SK-N-SH (cell line): Measurements from ENCODE around the gene MYOD1. TPM values are rescaled to one million over a fixed set of nuclear protein-coding genes. Genes with fewer than 3 reads are reported as not detected.

Experiments used
- CTCF ChIA-PET: fragments of 300-600, 350-600 bp; formaldehyde crosslinking; extraction: SDS; loops from one replicate; lab custom pipeline; 2021; lab: Yijun Ruan, JAX
- POLR2A ChIA-PET: fragments of 350-600 bp; sonication (Branson Sonifier 250); formaldehyde crosslinking; extraction: SDS; loops from one replicate; lab custom pipeline; 2020; ENCODE audit warnings: antibody characterized with exemption, inconsistent platforms; lab: Yijun Ruan, JAX
- DNase-seq: peaks from one replicate; pipeline ENCODE4 v3.0.0; 2012
- H2AFZ ChIP-seq: fragments of 200-600 bp; sonication (generic); 2 replicates; pipeline ENCODE4 v1.8.1; 2016; ENCODE audit warnings: antibody characterized with exemption, mild to moderate bottlenecking, low read depth
- H3F3A ChIP-seq: fragments of 200-600 bp; sonication (generic); replicated peaks from 2 replicates; pipeline ENCODE3; 2016; ENCODE audit warnings: antibody characterized with exemption, mild to moderate bottlenecking; ENCODE audit not compliant: insufficient read depth
- H3K27ac ChIP-seq, 2 experiments: fragments of 200-500 bp in 1 of 2; fragments of 200-600 bp in 1 of 2; sonication (Bioruptor generic) in 1 of 2; sonication (generic), shearing (Covaris generic) in 1 of 2; 2 replicates each; pipeline versions ENCODE4 v1.5.1 to v1.6.1; 2014 to 2016; ENCODE audit warnings: low read depth in 2 of 2, inconsistent platforms in 1 of 2, low read length in 1 of 2, mild to moderate bottlenecking in 1 of 2, mixed read lengths in 1 of 2
- H3K27me3 ChIP-seq: fragments of 200-600 bp; sonication (generic), shearing (Covaris generic); 2 replicates; pipeline ENCODE4 v1.6.1; 2016; ENCODE audit warnings: mixed run types; ENCODE audit not compliant: insufficient read depth
- H3K36me3 ChIP-seq, 2 experiments: fragments of 200-500 bp in 1 of 2; fragments of 200-600 bp in 1 of 2; sonication (Bioruptor generic) in 1 of 2; sonication (generic) in 1 of 2; replicated peaks in 1 of 2; 2 replicates each; pipeline versions ENCODE3 to v1.5.1; 2014 to 2016; ENCODE audit warnings: low read length in 1 of 2, mild to moderate bottlenecking in 1 of 2; ENCODE audit not compliant: insufficient read depth in 2 of 2, control insufficient read depth in 1 of 2
- H3K4me1 ChIP-seq, 2 experiments: fragments of 200-500 bp in 1 of 2; fragments of 200-600 bp in 1 of 2; sonication (Bioruptor generic) in 1 of 2; sonication (generic), shearing (Covaris generic) in 1 of 2; 2 replicates each; pipeline versions ENCODE4 v1.5.1 to v1.6.1; 2014 to 2016; ENCODE audit warnings: low read depth in 1 of 2, low read length in 1 of 2, mixed run types in 1 of 2; ENCODE audit not compliant: insufficient read depth in 2 of 2, control insufficient read depth in 1 of 2
- H3K4me2 ChIP-seq: fragments of 200-600 bp; sonication (generic), shearing (Covaris generic); 2 replicates; pipeline ENCODE4 v1.6.1; 2017; ENCODE audit warnings: mixed run types
- H3K4me3 ChIP-seq, 2 experiments: fragments of 200-500 bp in 1 of 2; fragments of 200-600 bp in 1 of 2; sonication (Bioruptor generic) in 1 of 2; sonication (generic), shearing (Covaris generic) in 1 of 2; 2 replicates each; pipeline versions ENCODE4 v1.5.1 to v1.8.1; 2014 to 2016; ENCODE audit warnings: low read depth in 2 of 2, inconsistent platforms in 1 of 2, low read length in 1 of 2, mild to moderate bottlenecking in 1 of 2, mixed read lengths in 1 of 2, moderate library complexity in 1 of 2
- H3K79me2 ChIP-seq: fragments of 200-600 bp; sonication (generic); 2 replicates; pipeline ENCODE4 v1.8.1; 2017; ENCODE audit warnings: mild to moderate bottlenecking; ENCODE audit not compliant: insufficient read depth
- H3K9ac ChIP-seq: fragments of 200-600 bp; sonication (generic); 2 replicates; pipeline ENCODE4 v1.6.1; 2017; ENCODE audit warnings: mixed run types
- H3K9me2 ChIP-seq: fragments of 200-600 bp; sonication (generic); 2 replicates; pipeline ENCODE4 v1.6.1; 2017; ENCODE audit warnings: mixed run types
- H3K9me3 ChIP-seq: fragments of 200-600 bp; sonication (generic); 2 replicates; pipeline ENCODE4 v1.6.1; 2017; ENCODE audit warnings: mixed run types, mild to moderate bottlenecking, moderate library complexity
- H4K20me1 ChIP-seq: fragments of 200-600 bp; sonication (generic); 2 replicates; pipeline ENCODE4 v1.6.1; 2017; ENCODE audit warnings: mild to moderate bottlenecking, mixed run types; ENCODE audit not compliant: insufficient read depth
- CHD2 ChIP-seq: fragments of 150-350 bp; IDR thresholded peaks from 2 replicates; pipeline ENCODE4 v1.6.1; 2018; ENCODE audit warnings: low read length; ENCODE audit not compliant: partially characterized antibody
- CTCF ChIP-seq: fragments of 200-600 bp; sonication (generic); IDR thresholded peaks from 2 replicates; pipeline ENCODE4 v1.6.1; 2017; ENCODE audit warnings: antibody characterized with exemption, mild to moderate bottlenecking, moderate library complexity
- ELF1 ChIP-seq: IDR thresholded peaks from 2 replicates; pipeline ENCODE4 v1.4.0; 2012
- EP300 ChIP-seq, 2 experiments: IDR thresholded peaks; 2 replicates each; pipeline versions ENCODE4 v1.4.0 to v1.6.1; 2012; ENCODE audit warnings: borderline replicate concordance in 1 of 2, low read depth in 1 of 2, low read length in 1 of 2
- EZH2phosphoT487 ChIP-seq: fragments of 200-600 bp; sonication (generic); IDR thresholded peaks from 2 replicates; pipeline ENCODE4 v1.6.1; 2017; ENCODE audit warnings: low read depth, mixed run types, mild to moderate bottlenecking, antibody characterized with exemption, moderate library complexity, borderline replicate concordance
- FOSL2 ChIP-seq: IDR thresholded peaks from 2 replicates; pipeline ENCODE4 v1.4.0; 2012; ENCODE audit warnings: low read depth, mild to moderate bottlenecking, moderate library complexity, borderline replicate concordance
- FOXJ3 ChIP-seq: sonication (generic); formaldehyde crosslinking; IDR thresholded peaks from 2 replicates; pipeline ENCODE4 v1.5.1; 2020; ENCODE audit warnings: mild to moderate bottlenecking, missing genetic modification reagents
- GABPA ChIP-seq: IDR thresholded peaks from 2 replicates; pipeline ENCODE4 v1.4.0; 2012; ENCODE audit warnings: low read depth, mild to moderate bottlenecking
- GATA2 ChIP-seq: sonication (generic); formaldehyde crosslinking; IDR thresholded peaks from 2 replicates; pipeline ENCODE4 v1.5.0; 2020; ENCODE audit warnings: mild to moderate bottlenecking, missing genetic modification reagents
- MXI1 ChIP-seq: IDR thresholded peaks from 2 replicates; pipeline ENCODE4 v1.6.1; 2012; ENCODE audit warnings: mild to moderate bottlenecking, low read depth, low read length, improper control_type of control experiment
- NRF1 ChIP-seq: IDR thresholded peaks from 2 replicates; pipeline ENCODE4 v1.6.1; 2012; ENCODE audit warnings: low read depth, mild to moderate bottlenecking, low read length
- PBX3 ChIP-seq: IDR thresholded peaks from 2 replicates; pipeline ENCODE4; 2012
- REST ChIP-seq: IDR thresholded peaks from 2 replicates; pipeline ENCODE4 v1.6.1; 2012; ENCODE audit warnings: mild to moderate bottlenecking, low read depth, low read length, moderate library complexity
- RFX5 ChIP-seq: IDR thresholded peaks from 2 replicates; pipeline ENCODE4 v1.6.1; 2012; ENCODE audit warnings: mild to moderate bottlenecking, improper control_type of control experiment, low read length
- SMC3 ChIP-seq: IDR thresholded peaks from 2 replicates; pipeline ENCODE4 v1.6.1; 2012; ENCODE audit warnings: low read depth, low read length, improper control_type of control experiment
- TEAD4 ChIP-seq: IDR thresholded peaks from 2 replicates; pipeline ENCODE4 v1.4.0; 2012; ENCODE audit warnings: mild to moderate bottlenecking, borderline replicate concordance; ENCODE audit not compliant: insufficient read depth
- YY1 ChIP-seq: IDR thresholded peaks from 2 replicates; pipeline ENCODE4 v1.4.0; 2012; ENCODE audit warnings: low read depth, mild to moderate bottlenecking
- ZBTB33 ChIP-seq: IDR thresholded peaks from 2 replicates; pipeline ENCODE4 v1.4.0; 2012; ENCODE audit warnings: low read depth, borderline replicate concordance
- WGBS: methylation state at CpG from one replicate; pipeline ENCODE4 v1.1.6; 2017; ENCODE audit warnings: low lambda C conversion rate; 5-methylcytosine and 5-hydroxymethylcytosine counted together
- polyA plus RNA-seq, 3 experiments: library from polyadenylated mRNA; depleted of rRNA; stranded (reverse); fragments of >200 nt; gene quantifications; 2 replicates each; pipeline ENCODE4 v1.2.3, GENCODE V29; 2012

Gene MYOD1
- polyA plus RNA-seq, 1 of the 3 experiments (the other 2 are of a cell fraction), result not detected

GRCh38 chr11:17691976-17692375 lies 27.4 kb upstream of the MYOD1 start:
- TF ChIP-seq NRF1 (no peak), FOXJ3 (CRISPR knock-in tag) (no peak), ZBTB33 (no peak), REST (no peak), GATA2 (CRISPR knock-in tag) (no peak), ELF1 (no peak), RFX5 (no peak), GABPA (no peak), MXI1 (no peak), FOSL2 (no peak)
- peaks cover 10% of the 10 kb centered on the region; the same call in 1 of the 2 replicates for H3K27me3 ChIP-seq

GRCh38 chr11:17692931-17693330 lies 26.4 kb upstream of the MYOD1 start:
- 54% methylated on average over 7 of the region's 7 CpGs for WGBS
- CTCF ChIA-PET, result interaction anchor here (1.0 kb wide), 1 partner anchor 38 kb away, joined by 3 read pairs; no protein-coding TSS in a partner anchor
- no peak overlapping the region for H3K27ac ChIP-seq
- no peaks in the 10 kb centered on the region for H3K9me2 ChIP-seq
- H3K79me2 ChIP-seq, result no peaks in the 10 kb centered on the region
- H3K4me2 ChIP-seq, result no peak overlapping the region
- no peak overlapping the region for H3K4me3 ChIP-seq
- no peaks in the 10 kb centered on the region for H3K4me1 ChIP-seq
- no peaks in the 10 kb centered on the region for H4K20me1 ChIP-seq
- H3K9me3 ChIP-seq, result no peaks in the 10 kb centered on the region
- no peak for DNase-seq
- POLR2A ChIA-PET, result no interaction called here
- peaks cover 13% of the 10 kb centered on the region; the same call in 1 of the 2 replicates for H3K27me3 ChIP-seq
- H3K36me3 ChIP-seq, result no peaks in the 10 kb centered on the region
- no peaks in the 10 kb centered on the region for H3F3A ChIP-seq
- H3K9ac ChIP-seq, result no peak overlapping the region
- no peak overlapping the region for H2AFZ ChIP-seq
- TF ChIP-seq EP300 (IDR thresholded peaks at IDR 0.05; ENCODE audit: borderline replicate concordance in 1 of 2, low read depth in 1 of 2, low read length in 1 of 2) (no peak), MXI1 (no peak), EZH2phosphoT487 (no peak), YY1 (no peak), CTCF (no peak), FOSL2 (no peak), CHD2 (no peak), SMC3 (no peak), TEAD4 (no peak), PBX3 (no peak)

More at GRCh38 chr11:17691976-17692375, 27.4 kb upstream of the MYOD1 start:
- Histone ChIP-seq H3K9me3 (no peaks in the 10 kb centered on the region), H3K79me2 (no peaks in the 10 kb centered on the region), H2AFZ (no peak overlapping the region), H3K9ac (no peak overlapping the region), H3K9me2 (no peaks in the 10 kb centered on the region), H3K4me2 (no peak overlapping the region), H4K20me1 (no peaks in the 10 kb centered on the region), H3K27ac (no peak overlapping the region), H3K4me3 (no peak overlapping the region), H3F3A (no peaks in the 10 kb centered on the region), H3K4me1 (no peaks in the 10 kb centered on the region), H3K36me3 (no peaks in the 10 kb centered on the region)
- no peak for DNase-seq
- ChIA-PET POLR2A (no interaction called here), CTCF (interaction anchor here (0.6 kb wide), 1 partner anchor 65 kb away, joined by 3 read pairs; no protein-coding TSS in a partner anchor)
- 36% methylated on average over 10 of the region's 10 CpGs for WGBS
